KOPT-K1 (cell line): ENCODE results near the gene SPOCD1.
A peak's percentile ranks its signal among the peaks of the same experiment; 100 is the strongest.

Source experiments
- H3K27ac ChIP-seq: fragments of 200-600 bp; sonication (generic); 2 replicates; pipeline ENCODE4 v1.5.1; 2016; ENCODE audit warnings: antibody characterized with exemption, mild to moderate bottlenecking, low read depth, low read length; ENCODE audit not compliant: poor library complexity, severe bottlenecking
- H3K36me3 ChIP-seq: fragments of 200-600 bp; sonication (generic); 2 replicates; pipeline ENCODE4 v1.5.1; 2017; ENCODE audit warnings: antibody characterized with exemption, mild to moderate bottlenecking, low read length, moderate library complexity; ENCODE audit not compliant: insufficient read depth
- H3K9me3 ChIP-seq: fragments of 200-600 bp; sonication (generic); 2 replicates; pipeline ENCODE4 v1.5.1; 2017; ENCODE audit warnings: antibody characterized with exemption, low read length, mild to moderate bottlenecking; ENCODE audit not compliant: insufficient read depth, poor library complexity, severe bottlenecking

SPOCD1 gene

DNA sequence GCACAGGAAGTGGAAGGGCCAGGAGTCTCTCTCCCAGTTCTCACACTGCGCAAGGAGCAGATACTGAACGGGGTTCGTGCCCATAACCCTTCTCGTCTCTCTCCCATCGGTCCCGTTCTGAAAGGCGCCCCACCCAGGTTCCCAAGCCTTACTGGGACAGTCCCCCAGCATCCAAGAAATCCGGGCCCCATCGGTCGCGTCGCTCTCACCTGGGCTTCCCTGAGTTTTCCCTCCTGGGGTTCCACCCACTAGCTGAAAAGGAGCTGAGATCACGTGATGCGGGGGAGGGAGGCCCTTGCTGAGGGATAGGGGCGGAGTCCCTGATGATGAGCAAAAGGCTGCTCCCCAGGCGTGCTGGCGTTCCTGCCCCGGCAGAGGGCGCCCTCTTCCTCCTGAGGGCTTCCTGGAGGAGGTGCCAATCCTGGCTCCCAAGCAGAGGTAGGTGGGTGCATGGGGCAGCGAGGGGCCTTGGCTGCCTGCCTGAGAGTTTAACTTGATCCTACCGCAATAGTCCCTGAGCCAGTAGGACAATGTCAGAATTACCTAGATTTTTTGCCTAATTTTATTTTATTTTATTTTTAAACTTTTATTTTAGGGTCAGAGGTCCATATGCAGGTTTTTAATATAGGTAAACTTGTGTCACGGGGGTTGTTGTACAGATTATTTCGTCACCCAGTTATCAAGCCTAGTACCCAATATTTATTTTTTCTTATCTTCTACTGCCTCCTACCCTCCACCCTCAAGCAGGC is at the start of gene SPOCD1:
Gene SPOCD1 (minus strand): TSS at position 271 of the 749 bp plus-strand sequence. CDS start 689 bp downstream, outside the sequence.
- H3K27ac ChIP-seq = peak within 1 kb of the TSS; percentile 71
- no peaks in the 10 kb centered on the region for H3K9me3 ChIP-seq
- H3K36me3 ChIP-seq = no peaks in the 10 kb centered on the region

DNA sequence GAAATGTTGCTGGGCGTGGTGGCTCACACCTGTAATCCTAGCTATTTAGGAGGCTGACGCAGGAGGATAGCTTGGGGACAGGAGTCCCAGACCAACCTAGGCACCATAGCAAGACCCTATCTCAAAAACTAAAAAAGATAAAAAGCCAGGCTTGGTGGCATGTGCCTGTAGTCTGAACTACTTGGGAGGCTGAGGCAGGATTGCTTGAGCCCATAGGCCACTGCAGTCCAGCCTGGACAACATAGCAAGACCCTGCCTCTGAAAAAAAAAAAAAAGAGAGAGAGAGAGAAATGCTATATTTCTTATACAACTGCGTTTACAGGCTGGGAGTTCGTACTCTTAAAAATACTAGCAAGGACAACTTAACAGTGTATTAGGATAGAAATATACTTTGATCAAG is 46.2 kb upstream of the SPOCD1 start:
- H3K36me3 ChIP-seq = no peaks in the 10 kb centered on the region
- H3K9me3 ChIP-seq = no peaks in the 10 kb centered on the region
- no peak overlapping the region for H3K27ac ChIP-seq

DNA sequence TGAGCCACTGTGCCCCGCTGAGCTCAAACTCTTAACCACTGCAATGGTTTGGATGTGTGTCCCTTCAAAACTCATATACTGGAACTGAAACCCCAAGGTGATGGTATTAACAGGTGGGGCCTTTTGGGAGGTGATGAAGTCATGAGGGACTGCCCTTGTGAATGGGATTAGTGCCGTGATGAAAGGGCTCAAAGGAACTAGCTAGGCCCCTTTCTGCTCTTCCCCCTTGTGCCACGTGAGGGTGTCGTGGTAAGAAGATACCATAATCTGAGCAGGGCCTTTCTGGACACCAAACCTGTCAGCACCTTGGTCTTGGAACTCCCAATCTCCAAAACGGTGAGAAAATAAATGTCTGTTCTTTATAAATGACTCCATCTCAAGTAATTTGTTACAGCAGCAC is 45.5 kb upstream of the SPOCD1 start:
- no peaks in the 10 kb centered on the region for H3K36me3 ChIP-seq
- no peak overlapping the region for H3K27ac ChIP-seq
- no peaks in the 10 kb centered on the region for H3K9me3 ChIP-seq

DNA sequence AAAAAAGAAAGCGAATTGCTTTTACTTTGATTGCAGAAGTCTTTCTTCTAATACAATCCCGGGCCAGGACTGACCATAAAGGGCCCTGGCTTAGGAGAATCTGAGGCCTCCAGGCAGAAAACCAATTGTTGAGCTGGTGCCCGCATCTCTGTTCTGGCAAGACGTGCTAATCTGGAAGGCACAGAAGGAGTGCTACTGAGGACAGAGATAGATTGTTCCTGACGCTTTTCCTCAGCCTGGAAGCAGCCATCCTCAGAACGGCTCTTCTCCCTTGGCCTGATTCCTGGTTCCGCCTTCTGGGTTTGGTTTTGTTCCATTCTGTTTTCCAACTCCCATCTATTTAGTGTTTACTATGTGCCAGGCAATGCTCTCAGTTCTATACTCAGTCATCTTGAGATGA is 44.8 kb upstream of the SPOCD1 start:
- H3K36me3 ChIP-seq = no peaks in the 10 kb centered on the region
- H3K27ac ChIP-seq = no peak overlapping the region

DNA sequence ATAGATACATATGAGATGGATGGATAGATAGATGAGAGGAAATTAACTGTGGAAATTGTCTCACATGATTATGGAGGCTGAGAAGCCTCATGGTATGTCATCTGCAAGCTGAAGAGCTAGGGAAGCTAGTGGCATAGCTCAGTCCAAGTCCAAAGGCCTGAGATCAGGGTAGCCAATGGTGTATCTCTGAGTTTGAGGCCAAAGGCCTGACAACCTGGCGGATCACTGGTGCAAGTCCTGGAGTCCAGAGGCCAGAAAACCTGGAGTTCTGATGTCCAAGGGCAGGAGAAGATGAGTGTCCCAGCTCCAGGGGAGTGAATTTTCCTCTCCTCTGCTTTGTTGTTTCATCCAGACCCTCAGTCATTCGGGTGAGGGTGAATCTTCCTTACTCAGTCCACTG is 43.9 kb upstream of the SPOCD1 start:
- Histone ChIP-seq H3K9me3 (no peaks in the 10 kb centered on the region), H3K36me3 (no peaks in the 10 kb centered on the region), H3K27ac (no peak overlapping the region)

More for the DNA sequence above, 44.8 kb upstream of the SPOCD1 start:
- H3K9me3 ChIP-seq = no peaks in the 10 kb centered on the region

DNA sequence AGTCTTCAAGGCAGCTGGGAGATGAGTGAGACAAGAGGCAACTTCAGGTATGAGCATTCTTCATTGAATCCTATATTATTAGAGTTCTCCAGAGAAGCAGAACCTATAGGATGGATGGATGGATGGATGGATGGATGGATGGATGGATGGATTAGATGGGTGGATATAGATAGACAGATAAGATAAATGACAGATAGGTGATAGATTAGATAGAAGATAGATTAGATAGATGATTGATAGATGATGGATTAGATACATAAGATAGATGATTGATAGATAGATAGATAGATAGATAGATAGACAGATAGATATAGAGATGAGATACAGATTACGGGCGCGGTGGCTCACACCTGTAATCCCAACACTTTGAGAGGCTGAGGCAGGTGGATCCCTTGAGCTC is 43.2 kb upstream of the SPOCD1 start:
- no peaks in the 10 kb centered on the region for H3K36me3 ChIP-seq

DNA sequence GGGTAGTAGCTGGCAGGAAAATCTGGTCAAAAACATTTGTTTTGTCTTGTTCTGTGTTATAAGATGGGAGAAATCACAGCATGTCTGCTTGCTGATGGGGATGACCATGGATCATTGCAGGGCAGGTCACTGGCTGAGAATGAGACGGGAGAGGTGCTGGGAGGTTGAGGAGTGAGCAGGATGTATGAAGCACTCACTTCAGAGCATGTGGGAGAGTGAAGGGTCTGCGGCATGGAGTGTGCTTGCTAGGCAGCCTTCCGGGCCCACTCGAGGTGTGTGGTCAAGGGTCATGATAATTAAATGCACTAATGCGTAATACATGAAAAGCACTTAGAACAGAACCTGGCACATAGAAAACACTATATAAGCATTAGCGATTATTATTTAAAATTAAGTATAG is 42.0 kb upstream of the SPOCD1 start:
- H3K36me3 ChIP-seq = no peaks in the 10 kb centered on the region
- no peak overlapping the region for H3K27ac ChIP-seq
- no peaks in the 10 kb centered on the region for H3K9me3 ChIP-seq

More for the DNA sequence above, 43.2 kb upstream of the SPOCD1 start:
- H3K27ac ChIP-seq = no peak overlapping the region
- no peaks in the 10 kb centered on the region for H3K9me3 ChIP-seq

DNA sequence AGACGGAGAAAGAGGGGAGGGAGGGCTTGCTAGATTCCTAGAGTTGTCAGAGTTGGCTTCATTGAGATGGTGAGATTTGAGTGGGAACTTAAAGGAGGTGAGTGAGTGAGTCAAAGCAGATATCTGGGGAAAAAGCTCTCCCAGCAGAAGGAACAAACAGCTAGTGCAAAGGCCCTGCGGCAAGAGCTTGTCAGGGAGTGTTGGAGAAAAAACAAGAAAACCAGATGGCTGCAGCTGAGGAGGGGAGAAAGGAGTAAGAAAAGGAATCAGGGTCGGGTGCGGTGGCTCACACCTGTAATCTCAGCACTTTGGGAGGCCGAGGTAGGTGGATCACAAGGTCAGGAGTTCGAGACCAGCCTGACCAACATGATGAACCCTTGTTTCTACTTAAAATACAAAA is 40.3 kb upstream of the SPOCD1 start:
- H3K36me3 ChIP-seq = no peaks in the 10 kb centered on the region
- no peak overlapping the region for H3K27ac ChIP-seq
- H3K9me3 ChIP-seq = no peaks in the 10 kb centered on the region

DNA sequence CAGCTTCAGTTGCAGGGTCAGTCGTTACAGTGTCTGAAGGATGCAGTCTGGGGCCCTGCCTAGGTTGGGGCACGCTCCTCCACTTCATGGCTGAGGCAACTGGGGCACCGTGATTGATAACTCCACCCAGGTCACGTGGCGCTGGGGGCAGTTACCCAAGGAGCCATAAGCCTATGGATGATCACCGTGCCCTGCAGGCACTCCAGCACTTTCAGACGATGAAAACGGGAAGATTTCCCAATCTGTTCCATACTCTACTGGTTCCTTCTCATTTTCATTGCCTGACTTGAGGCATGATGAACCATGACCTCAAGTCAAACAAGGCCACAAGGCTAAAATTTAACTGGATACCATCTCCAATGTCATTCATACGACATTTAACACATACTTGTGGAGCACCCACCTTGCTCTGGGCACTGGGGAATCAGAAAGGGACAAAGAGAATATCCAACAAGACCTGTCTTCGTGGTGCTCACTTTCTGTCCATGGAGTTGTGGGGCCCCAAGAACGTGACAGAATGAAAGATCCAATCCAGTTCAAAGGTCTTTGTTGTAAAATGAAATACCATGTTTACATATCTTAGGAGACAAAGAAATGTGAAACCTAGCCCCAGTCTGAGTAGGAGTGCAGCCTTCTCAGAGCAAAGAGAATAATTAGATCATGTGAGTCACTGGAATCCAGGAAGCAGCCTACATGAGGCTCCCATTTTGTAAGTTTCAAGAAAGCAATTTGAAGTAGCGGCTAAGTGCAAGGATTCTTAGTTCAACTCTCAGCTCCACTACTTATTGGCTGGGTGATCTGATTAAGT is 39.4 kb upstream of the SPOCD1 start:
- Histone ChIP-seq H3K9me3 (no peaks in the 10 kb centered on the region), H3K36me3 (no peaks in the 10 kb centered on the region), H3K27ac (peak overlapping the region; percentile 16)

DNA sequence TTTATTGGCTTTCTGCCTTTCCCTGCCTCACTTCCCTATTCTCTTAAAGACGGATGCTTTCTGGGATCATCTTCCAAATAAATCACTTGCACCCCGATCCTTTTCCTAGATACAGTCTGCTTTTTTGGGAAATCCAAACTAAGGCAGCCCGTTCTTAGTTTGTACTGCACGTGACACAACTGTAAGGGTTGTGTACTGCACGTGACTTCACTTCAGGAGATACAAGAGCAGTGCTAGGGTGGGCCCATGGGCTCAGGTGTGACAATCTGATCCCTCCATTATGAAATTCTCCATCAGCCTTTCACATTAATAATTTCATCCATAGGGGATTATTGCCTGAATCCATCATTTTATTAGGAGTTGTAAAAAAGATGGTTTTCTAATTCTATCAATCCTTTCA is 33.8 kb upstream of the SPOCD1 start:
- Histone ChIP-seq H3K36me3 (no peaks in the 10 kb centered on the region), H3K27ac (peak overlapping the region; percentile 94), H3K9me3 (no peaks in the 10 kb centered on the region)

DNA sequence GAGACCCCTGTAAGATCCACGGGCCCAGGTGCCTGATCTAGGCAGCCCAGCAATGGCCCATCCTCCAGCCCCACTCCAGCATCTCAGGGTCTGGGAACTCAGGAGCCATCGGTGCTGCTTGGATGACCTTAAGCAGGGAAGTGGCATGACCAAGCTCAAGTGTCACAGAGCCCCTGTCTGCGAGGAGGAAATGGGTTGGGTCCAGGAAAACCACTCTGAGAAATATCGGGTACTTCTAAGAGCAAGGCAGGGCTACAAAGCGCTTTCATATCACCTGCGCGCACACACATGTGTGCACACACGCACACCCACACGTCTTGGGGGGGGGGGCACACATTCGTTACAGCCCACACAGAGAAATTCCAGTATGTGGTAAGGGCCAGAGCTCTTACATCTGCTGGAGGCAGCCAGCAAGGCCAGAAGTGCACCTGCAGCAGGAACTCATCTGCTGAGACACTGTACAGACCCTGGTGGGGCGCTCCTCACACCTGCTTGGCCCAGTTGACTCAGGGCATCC is 32.6 kb upstream of the SPOCD1 start:
- H3K9me3 ChIP-seq = no peaks in the 10 kb centered on the region
- no peaks in the 10 kb centered on the region for H3K36me3 ChIP-seq
- peak overlapping the region; percentile 94 for H3K27ac ChIP-seq

DNA sequence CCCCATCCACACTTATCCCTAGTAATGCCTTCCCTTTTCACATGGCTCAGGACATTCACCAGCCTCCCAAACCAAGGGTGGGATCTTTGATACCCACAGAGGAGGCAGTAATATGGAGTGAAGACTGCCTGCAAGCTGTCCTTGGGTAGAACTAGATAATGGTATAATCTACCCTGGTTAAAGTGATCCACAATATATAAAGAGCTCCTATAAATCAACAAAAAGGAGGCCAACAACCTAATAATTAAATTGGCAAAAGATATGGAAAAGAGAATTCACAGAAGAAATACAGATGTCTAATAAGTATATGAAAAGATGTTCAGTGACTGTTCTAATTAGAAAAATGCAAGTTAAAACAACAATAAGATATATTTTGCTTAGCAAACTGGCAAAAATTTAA is 30.7 kb upstream of the SPOCD1 start:
- H3K27ac ChIP-seq = peak overlapping the region; percentile 94
- no peaks in the 10 kb centered on the region for H3K9me3 ChIP-seq
- no peaks in the 10 kb centered on the region for H3K36me3 ChIP-seq

DNA sequence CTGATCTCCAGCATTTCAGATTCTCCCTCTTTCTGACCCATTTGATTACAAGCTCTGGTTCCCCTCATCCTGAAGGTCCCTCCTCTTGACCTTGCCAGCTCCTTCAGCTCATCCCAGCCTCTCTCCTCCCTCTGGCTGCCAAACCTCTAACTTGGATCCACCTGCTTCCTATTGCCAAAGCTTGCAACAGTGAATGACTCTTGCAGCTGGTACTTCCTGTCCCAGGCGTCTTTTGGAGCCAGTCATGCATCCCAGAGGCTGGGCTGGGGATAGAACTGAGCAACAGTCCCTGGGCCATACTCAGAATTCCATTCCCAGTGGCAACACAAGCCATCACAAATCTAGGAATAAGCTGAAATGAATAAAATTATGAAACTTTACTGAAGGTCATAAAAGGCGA is 27.7 kb upstream of the SPOCD1 start:
- Histone ChIP-seq H3K36me3 (no peaks in the 10 kb centered on the region), H3K9me3 (no peaks in the 10 kb centered on the region), H3K27ac (peak overlapping the region; percentile 55)

DNA sequence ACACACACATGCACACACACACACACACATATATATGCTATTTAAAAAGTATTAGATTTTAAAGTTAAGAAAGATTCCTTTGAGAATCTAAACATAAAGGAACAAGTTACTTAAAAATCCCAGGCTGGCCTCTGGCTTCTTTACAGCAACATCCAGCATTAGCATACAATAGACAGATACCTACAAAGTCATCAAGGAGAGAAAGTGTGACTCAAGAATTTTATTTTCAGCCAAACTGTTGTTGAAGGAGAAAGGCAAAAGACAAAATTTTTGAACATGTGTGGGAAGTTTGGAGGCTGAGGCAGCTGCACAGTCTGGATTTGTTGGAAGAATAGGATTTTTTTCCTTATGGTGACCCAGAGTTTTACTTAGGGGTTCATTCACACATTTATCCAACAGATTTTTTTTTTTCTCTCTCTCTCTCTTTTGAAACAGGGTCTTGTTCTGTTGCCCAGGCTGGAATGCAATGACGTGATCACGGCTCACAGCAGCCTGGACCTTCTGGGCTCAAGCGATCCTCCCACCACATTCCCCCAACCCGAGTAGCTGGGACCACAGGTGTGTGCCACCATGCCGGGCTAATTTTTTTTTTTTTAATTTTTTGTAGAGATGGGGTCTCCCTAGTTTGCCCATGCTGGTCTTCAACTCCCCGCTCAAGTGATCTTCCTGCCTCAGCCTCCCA is 24.0 kb upstream of the SPOCD1 start:
- no peak overlapping the region for H3K27ac ChIP-seq
- no peaks in the 10 kb centered on the region for H3K36me3 ChIP-seq
- H3K9me3 ChIP-seq = no peaks in the 10 kb centered on the region
